DMS 273 (cell line): ENCODE results near the gene CUL4B.
"Not testable (repeated sequence)": the region's sequence is repeated elsewhere in the genome, so short reads cannot be mapped to it uniquely, and the experiment has no call there.

Source experiments
- DNase-seq: peaks from one replicate; lab custom pipeline; 2025; ENCODE audit not compliant: unreplicated experiment; lab: John Stamatoyannopoulos, UW

The CUL4B gene

DNA sequence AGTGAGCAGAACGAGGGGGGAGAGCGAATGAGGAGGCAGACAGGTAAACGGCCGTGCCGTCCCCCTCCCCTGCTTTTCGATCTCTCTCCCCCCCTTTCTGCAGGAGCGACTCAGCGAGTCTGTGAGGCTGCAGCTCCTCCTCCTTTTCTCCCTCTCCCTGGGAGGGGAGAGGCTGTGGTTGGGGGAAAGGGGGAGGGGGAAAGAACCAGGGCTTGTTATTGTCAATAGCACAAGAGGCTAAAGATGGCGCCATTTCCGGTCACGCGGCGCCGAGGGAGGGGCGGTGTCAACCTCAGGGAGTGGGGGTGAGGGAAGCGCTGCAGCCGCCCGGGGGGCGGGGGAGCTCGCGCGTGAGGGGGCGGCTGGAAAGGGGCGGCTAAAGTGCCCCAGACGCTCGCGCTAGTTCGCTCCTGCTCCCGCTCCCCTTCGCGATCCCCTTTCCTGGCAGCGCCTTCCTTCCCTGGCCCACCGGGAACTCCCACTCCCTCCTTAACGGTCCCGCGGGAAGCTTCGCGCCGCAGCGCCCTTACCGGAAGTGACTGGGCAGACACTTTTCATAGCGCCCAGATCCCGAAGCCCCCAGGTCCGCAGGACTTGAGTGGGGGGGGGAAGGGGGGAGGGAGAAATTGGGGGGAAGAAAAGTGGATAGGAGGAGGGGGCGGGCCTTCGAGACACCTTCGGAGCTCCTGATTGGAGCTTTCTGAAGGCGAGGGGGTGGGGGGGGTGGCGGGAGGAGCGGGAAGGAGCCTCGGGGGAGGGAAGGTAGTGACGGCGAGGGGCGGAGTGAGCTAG is at the start of gene CUL4B:
CUL4B (minus strand) TSS at position 121 of the 792 bp plus-strand sequence. CDS start 324 bp downstream, outside the sequence.
- DNase-seq, result peak; percentile 97

DNA sequence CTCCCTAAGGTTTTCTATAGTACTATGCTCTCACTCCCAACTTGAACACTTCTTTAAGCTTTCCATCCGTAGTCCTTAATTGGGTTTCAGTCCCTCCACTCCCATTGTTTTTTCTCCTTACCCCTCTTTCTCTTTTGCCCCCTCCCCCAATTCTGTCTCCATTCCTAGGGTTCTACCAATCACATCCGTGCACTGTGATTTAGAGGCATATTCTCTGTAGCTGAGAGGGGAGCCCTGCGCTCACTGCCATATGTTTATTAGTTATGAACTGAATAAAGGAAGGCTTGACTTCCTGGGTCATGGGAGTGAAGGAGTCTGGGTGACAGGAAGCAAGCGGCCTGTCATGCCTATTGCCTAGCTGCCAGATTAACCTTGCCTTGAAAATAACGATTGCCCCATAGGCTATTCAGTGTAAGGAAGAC is 43.6 kb upstream of the CUL4B start:
- DNase-seq, result peak; percentile 65

DNA sequence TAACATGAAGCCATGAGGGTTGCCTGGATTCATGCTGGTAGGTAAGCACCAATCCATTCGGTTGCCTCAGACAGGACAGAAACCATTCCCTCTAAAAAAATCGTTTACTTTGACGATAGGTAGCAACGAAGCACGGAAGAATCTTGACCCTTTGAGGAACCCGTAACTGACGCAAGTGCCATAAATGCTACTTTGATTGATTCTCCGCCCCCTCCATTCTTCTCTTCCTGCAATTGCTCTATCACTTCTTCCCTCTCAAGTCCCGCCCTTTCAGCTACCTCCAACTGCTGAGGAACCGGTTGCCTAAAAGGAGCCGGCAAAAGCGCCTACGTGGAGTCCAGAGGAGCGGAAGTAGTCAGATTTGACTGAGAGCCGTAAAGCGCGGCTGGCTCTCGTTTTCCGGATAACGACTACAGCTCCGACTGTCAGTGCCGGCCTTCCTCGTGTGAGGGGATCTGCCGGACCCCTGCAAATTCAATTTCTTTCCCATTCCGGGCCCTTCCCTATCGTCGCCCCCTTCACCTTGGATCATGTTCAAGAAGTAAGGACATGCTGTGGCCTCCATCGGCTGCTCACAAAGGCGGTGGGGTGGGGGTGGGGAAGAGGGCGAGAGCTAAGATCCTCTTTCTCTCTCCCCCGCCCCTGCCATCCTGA is 43.1 kb upstream of the CUL4B start, which contains the start of gene MCTS1:
MCTS1 (plus strand) TSS at position 395 of the 654 bp plus-strand sequence; CDS start at position 531, 136 bp downstream.
- peak; percentile 97 for DNase-seq

DNA sequence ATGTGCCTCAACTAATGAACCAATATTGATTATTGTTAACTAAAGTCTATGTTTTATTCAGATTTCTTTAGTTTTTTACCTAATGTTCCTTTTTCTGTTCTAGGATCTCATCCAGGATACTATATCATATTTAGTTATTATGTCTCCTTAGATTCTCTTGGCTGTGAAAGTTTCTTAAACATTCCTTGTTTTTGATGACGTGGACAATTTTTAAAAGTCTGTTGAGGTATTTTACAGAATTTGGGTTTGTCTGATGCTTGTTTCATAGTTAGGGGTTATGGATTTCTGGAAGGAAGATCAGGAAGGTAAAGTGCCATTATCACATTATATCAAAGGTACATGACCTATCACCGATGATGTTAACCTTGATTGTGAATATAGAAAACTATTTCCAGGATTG is 24.9 kb upstream of the CUL4B start:
- no peak for DNase-seq

DNA sequence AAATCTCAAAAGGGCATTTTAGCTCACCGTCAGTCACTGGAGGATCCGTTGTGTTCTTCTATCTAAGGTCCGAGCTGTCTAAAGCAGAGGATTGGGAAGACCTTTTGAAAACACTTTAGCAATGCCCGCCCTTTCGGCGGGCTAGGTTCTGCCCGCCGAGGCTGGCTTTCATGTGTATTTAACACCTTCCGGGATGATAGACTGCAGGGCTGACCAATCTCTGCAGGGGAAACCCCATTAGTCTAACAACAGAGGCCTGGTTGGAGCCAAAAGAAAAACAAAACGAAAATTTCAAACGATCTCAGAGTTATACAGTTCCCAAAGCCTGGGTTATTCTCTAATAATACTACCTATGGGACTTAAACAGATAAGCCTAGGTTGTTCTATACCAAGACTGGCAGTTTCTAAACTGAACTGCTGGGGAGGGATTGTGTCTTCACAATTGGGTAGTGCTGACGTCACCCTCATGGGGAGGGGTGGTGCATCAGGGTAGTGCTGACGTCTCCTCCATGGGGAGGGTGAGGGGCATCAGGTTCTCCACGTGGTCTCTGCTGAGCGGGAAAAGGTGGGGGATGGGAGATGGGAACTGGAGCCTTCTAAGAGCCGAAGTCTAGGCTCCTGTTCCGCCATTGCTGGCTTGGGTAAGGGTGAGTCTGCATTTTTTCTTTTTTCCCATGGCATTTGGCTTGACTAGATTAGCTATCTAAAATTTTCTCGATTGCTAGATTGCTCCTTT is 14.8 kb upstream of the CUL4B start:
- DNase-seq, result no peak

DNA sequence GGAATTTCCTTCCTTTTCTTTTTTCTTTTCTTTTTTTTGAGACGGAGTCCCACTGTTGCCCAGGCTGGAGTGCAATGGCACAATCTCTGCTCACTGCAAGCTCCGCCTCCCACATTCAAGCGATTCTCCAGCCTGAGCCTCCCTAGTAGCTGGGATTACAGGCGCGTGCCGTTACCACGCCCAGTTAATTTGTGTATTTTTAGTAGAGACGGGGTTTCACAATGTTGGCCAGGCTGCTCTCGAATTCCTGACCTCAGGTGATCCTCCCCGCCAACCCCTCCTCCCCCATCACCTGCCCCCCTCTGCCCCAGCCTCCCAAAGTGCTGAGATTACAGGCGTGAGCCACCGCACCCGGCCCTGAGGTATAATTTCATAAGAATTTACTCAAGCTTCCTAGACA is 13.0 kb upstream of the CUL4B start:
- DNase-seq, result not testable (repeated sequence)

DNA sequence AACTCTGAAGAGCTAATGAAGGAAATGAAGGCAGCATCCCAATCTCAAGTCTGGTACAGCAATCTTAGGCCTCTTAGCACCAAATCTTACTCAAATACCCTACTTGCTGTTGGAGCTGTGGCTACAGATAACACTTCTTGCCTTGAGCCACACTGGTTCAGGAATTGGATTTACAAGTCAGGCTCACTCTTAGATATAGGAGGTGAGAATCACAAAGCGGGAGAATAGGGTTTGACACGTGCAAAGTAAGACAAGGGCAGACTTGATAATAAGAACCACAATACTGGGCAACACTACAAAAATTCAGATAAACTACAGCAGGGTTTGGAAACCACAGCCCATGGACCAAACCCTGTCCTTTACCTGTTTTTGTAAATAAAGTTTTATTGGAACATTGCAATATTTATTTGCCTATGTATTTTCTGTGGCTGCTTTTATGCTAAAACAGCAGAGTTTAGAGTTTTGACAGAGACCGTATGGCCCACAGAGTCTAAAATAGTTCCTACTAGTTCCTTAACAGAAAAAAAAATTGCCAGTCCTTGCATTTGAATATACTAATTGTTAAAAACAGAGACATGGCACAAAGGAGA is 9.3 kb upstream of the CUL4B start:
- no peak for DNase-seq

DNA sequence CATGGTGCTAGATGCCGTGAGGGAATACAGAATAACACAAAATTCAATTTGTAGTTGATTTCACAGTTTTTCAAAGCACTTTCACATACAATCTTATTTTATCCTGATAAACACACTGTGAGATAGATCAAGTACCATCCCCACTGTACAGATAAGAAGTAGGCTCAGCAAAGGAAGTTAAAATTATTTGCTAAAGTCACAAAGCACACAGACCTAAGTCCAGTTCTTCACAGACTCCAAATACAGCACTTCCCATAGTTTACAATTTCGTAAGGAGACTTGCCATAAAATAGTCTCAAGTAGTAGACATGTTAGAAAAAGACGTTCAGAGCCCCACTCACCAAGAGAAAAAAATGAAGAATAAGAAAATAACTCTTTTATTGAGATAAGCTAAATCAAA is 7.8 kb upstream of the CUL4B start:
- no peak for DNase-seq

DNA sequence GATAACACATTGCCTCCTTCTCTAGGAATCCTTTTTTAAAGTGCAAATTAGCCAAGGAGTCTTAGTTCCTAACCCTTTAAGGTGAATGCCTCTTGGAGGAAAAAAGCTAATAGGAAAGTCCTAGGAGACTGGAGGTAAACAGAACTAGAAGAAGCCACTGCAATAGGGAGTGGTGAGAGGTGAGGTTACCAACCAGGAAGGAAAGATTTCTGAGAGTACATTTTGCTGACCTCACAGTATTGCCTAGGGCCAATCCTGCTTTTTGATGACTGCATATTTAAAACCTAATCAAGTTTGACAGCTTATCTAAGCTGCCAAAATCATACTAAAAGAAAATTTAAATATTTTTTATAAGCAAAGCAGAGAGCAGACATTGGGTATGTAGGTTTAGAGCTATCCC is 7.3 kb upstream of the CUL4B start:
- no peak for DNase-seq

DNA sequence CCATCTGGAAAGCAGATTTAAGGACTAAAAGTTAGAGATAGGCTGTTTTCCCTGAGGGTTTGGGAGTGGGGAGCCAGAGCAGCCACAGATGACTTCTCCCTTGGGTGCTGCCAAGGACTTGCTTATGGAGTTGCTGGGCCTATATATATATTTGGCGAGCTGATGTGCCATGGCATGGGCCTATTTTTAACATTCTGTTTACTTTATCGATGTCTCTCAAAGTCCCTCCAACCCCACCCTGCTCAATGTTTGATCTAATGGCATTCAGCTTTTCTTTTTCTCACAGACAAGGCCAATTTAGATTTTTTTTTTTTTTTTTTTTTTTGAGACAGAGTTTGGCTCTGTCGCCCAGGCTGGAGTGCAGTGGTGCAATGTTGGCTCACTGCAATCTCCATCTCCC is 6.1 kb upstream of the CUL4B start:
- DNase-seq, result no peak

DNA sequence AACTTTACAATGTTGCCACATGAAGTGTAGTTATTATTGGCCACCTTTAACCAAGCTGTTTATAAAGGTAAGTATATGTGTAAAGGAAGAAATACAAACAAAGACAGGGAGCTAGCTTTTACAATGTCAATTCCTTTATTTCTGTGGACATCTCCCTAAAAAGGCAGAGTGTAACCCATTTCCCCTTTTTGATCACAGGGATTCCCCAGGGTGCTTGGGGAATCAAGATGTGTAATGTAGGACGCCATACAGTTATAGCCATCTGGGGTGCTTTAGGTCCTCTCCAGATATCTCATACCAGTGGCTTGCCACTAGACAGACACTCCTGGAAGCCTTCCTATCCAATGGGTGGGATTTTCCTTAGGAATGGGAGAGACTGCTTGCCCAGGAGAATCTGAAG is 4.2 kb upstream of the CUL4B start:
- no peak for DNase-seq

DNA sequence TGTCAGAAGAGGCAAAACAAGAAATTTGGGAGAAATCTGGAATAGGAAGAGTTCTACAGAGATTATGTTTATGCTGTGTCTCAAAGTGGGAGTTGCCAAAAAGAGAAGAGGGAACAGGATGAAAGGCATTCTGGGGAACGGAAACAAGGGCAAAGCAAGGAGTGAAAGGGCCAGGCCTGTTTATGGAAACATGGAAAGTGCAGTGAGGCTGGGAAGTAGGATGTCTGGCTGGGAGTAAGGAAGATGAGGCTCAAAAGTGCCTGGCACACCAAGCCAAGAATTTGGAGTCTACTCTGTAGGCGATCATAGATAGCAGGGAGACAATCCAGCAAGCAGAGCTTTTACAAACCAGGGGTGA is 1.8 kb upstream of the CUL4B start:
- no peak for DNase-seq

DNA sequence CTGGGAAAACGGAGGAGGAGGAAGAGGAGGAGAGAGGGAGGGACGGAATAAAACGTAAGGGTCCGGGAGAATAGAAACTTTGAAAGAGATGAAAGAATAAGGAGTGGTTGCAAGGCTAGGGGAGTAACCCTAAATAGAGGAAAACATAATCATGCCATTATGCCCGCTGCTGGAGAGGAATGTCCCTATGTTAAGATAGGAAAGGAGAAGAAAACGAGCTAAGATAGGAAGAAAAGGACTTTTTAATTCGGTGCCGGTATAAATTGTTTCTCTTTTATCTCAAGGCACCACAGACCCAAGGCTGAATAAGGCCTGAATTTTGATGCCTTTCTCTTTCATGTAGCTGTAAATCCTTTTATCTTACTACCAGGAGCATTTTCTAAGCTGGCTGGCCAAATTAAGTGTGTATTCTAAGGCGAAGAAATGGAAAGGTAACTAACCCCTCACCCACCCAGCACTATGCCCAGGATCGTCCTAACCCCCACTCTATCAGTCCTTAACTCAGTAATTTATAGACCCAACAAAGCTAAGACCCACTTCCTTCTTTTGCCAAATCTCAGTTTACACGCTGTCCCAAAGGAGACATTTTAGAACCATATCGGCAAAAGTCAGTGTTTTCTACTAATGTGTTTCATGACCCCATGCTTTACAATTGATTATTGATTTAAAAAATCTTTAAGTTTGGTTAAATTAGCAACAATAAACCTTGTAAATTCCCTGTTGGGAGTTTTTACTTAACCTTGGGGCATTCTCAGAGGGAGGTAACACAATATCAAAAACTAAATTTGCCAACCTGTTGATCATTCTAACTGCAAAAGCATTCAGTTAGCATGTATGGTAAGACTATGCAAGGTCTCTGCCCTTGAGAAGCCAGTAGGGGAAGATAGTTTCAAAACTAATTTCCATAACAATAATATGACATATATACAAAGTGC is 1.1 kb upstream of the CUL4B start:
- no peak for DNase-seq

DNA sequence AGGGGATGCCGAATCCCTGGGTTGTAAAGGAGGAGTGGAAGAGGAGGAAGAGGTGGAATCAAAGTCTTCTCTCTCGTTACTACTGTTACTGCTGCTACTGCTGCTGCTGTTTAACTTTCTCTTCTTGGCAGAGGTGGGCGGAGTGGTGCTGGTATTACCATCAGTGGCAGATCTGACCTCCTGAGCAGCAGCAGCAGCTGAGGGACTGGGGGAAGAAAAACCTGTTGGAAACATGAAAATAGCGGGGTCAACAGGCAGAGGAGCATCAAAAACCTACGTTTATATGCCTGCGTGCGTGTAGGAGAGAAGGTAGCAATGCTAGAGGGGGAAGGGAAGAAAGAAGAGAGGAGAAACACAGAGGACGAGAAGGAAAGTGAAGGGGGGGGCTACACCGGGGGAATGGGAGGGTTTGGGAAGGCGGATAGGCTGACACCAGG is 339 bp downstream of the CUL4B start:
- peak; percentile 70 for DNase-seq

DNA sequence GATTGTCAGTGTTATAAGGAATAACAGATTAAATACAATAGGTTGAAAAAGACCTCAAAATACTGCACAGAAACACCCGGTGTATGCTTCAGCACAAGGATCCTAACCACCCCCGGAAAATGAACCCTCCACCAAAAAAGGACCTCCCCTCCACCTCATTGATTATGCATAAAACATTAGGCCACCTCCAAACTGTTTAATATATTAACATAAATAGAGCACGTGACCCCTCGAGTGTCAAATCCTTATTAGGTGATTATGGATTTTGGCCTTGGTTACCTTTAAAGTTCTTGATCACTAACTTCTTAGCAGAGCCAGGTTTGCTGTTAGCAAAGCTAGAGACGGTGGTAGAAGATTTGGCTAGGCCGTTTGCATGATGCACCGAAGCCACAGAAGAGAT is 958 bp downstream of the CUL4B start:
- peak; percentile 69 for DNase-seq

DNA sequence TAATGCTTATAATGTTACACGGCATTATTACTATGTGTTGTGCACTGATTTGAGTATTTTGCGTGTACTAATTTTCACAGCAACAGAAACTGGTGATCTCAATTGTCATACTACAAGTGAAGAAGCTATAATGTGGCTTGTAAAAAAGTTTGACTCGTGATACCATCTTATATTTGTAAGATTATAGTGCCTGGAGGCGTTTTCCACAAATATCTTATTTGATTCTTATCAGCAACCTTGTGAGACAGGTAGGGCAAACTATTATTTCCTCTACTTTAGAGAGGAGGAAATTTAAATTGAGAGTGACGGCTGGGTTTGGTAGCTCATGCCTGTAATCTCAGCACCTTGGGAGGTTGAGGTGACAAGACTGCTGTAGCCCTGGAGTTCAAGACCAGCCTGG is 4.5 kb downstream of the CUL4B start:
- DNase-seq, result no peak

DNA sequence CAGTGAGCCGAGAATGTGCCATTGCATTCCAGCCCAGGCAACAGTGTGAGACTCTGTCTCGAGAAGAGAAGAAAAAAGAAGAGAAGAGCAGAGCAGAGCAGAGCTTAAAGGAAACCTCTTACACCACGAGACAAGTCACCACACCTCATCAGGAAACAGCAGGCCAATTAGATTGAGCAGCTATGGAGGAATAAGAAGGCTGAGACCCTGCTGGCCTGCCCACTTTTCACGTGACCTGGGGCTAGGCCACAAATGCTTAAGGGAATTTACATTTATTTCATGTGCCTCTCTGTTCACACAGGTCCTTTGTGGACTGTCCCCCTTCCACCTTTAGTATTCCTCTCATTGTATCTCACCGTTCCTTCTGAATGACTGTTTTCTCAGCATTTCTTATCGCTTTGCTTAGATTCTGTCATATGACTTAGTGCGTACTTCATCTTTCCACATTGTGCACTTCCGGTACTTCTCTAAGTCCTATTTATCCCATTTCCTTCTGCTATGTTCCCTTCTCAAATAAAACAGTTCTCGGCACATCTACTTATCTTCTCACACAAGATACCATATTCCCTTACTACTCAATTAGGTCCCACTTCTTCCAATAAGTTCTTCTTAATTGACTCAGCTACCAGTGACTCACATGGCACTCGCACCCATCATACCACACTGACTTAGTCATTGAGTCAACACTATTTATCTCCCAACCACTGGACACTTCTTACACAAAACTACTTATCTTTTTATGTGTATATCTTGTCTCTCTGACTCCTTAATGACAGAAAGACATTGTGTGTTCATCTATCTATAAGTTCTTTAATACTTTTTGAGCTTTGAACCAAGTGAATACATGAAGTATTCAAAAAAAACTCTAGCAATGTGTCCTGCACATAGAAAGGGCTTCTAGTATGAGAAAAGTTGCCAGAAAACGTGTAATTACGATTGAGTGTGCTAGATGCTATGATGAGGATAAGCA is 11.0 kb downstream of the CUL4B start:
- no peak for DNase-seq

DNA sequence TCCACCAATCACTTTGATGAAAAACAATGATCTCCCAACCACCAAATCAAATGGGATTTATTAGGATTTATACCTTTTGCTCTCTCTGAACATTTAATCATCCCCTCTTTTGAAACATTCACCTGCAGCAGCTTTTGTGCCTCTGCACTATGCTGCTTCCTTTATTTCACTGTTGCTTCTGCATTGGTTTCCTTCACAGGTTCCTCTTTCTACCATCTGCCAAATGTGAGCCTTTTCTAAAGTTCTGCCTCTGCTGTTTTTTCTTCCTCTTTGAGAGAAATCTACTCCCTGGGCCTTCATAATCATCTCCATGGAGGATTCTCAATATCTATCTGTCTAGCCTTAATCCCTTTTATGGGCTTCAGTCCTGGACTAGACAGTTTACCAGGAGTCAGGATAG is 24.7 kb downstream of the CUL4B start:
- no peak for DNase-seq
